Measurements from ENCODE around the gene ME2.

DNA sequence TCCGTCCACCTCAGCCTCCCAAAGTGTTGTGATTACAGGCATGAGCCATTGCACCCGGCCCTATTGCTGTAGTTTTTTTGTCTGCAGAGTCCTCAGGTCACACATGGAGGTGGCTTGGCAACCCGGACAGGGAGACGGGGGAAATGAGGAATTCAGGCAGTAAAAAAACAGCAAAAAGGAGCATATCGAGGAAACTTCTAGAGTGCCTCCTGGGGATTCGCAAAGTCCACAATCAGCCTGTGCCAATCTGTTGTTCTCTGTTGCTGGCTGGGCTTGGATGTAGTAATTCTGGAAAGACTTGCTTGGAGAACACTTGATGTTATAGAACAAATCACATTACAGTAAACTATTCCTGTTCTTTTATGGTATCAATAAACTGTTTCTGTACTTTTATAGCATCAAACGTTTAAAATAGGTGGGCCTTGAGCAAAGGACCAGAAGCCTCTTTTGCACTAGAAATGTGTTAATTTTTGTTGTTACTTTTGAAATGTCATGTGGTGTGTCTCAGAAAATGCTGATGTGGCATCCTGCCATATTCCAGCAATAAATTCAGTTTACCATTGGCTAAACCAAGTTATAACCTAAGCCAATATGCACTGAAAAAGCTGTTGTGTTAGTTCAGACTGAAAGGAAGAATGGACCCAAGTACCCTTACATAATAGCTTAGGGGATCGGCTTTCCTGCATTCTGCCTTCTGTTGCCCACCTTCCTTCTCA, 103.3 kb downstream of the ME2 start:
- TF ChIP-seq, protein P1, sequence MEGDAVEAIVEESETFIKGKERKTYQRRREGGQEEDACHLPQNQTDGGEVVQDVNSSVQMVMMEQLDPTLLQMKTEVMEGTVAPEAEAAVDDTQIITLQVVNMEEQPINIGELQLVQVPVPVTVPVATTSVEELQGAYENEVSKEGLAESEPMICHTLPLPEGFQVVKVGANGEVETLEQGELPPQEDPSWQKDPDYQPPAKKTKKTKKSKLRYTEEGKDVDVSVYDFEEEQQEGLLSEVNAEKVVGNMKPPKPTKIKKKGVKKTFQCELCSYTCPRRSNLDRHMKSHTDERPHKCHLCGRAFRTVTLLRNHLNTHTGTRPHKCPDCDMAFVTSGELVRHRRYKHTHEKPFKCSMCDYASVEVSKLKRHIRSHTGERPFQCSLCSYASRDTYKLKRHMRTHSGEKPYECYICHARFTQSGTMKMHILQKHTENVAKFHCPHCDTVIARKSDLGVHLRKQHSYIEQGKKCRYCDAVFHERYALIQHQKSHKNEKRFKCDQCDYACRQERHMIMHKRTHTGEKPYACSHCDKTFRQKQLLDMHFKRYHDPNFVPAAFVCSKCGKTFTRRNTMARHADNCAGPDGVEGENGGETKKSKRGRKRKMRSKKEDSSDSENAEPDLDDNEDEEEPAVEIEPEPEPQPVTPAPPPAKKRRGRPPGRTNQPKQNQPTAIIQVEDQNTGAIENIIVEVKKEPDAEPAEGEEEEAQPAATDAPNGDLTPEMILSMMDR (IDR thresholded peaks at IDR 0.05): no peak
- TF ChIP-seq POLR2A (IDR thresholded peaks at IDR 0.05): no peak

Measured in uterus (tissue), 2 donors.